Neural cell (in vitro differentiated cells): ENCODE measurements around the gene KEL. TPM values are rescaled to one million over a fixed set of nuclear protein-coding genes. Genes with fewer than 3 reads are reported as not detected.

Experiments used
- H2AFZ ChIP-seq: fragments of 200-600, 300-800 bp; sonication (generic), shearing (Covaris generic); 2 replicates; pipeline ENCODE4 v1.6.0; 2014; ENCODE audit warnings: low read depth, mild to moderate bottlenecking, antibody characterized with exemption, low read length, moderate library complexity
- H3F3A ChIP-seq: fragments of 200-600 bp; shearing (Covaris generic); 2 replicates; pipeline ENCODE4 v1.6.1; 2016; ENCODE audit warnings: mild to moderate bottlenecking, moderate library complexity, mixed read lengths, antibody characterized with exemption, low read length; ENCODE audit not compliant: insufficient read depth, poor library complexity, severe bottlenecking
- H3K27ac ChIP-seq: fragments of 200-600, 300-800 bp; sonication (generic), shearing (Covaris generic); 2 replicates; pipeline ENCODE4 v1.5.1; 2014; ENCODE audit warnings: mild to moderate bottlenecking, low read length, moderate library complexity
- H3K27me3 ChIP-seq: fragments of 300-800, 200-600 bp; sonication (generic), shearing (Covaris generic); 2 replicates; pipeline ENCODE4 v1.6.0; 2014; ENCODE audit warnings: mild to moderate bottlenecking, low read depth, low read length, moderate library complexity; ENCODE audit not compliant: insufficient read depth
- H3K36me3 ChIP-seq: fragments of 300-800, 200-600 bp; sonication (generic), shearing (Covaris generic); 2 replicates; pipeline ENCODE4 v1.5.1; 2014; ENCODE audit warnings: mild to moderate bottlenecking, antibody characterized with exemption, low read length, moderate library complexity; ENCODE audit not compliant: insufficient read depth
- H3K4me2 ChIP-seq: fragments of 300-800, 200-600 bp; sonication (generic), shearing (Covaris generic); 2 replicates; pipeline ENCODE4 v1.6.0; 2014; ENCODE audit warnings: mild to moderate bottlenecking, low read length
- H3K4me3 ChIP-seq: fragments of 300-800, 200-600 bp; sonication (generic), shearing (Covaris generic); 2 replicates; pipeline ENCODE4 v1.5.1; 2014; ENCODE audit warnings: mild to moderate bottlenecking, low read length, moderate library complexity
- H3K79me2 ChIP-seq: fragments of 200-600 bp; shearing (Covaris generic); replicated peaks from 2 replicates; pipeline ENCODE4 v1.6.0; 2014; ENCODE audit warnings: mild to moderate bottlenecking, low read length, moderate library complexity; ENCODE audit not compliant: insufficient read depth
- H3K9ac ChIP-seq: fragments of 300-800, 200-600 bp; sonication (generic), shearing (Covaris generic); 2 replicates; pipeline ENCODE4 v1.6.1; 2016; ENCODE audit warnings: mild to moderate bottlenecking, low read length, mixed read lengths
- H3K9me2 ChIP-seq: fragments of 200-600 bp; shearing (Covaris generic); 2 replicates; pipeline ENCODE4 v1.6.1; 2016; ENCODE audit warnings: mild to moderate bottlenecking, low read length, mixed read lengths; ENCODE audit not compliant: insufficient read depth
- H3K9me3 ChIP-seq: fragments of 200-600, 300-800 bp; sonication (generic), shearing (Covaris generic); 2 replicates; pipeline ENCODE4 v1.6.1; 2016; ENCODE audit warnings: mild to moderate bottlenecking, mixed run types, low read length, moderate library complexity, mixed read lengths
- H4K20me1 ChIP-seq: fragments of 200-600 bp; shearing (Covaris generic); 2 replicates; pipeline ENCODE4 v1.6.1; 2016; ENCODE audit warnings: mild to moderate bottlenecking, mixed run types; ENCODE audit not compliant: insufficient read depth
- CTCF ChIP-seq: fragments of 450-650 bp; IDR thresholded peaks from 2 replicates; pipeline ENCODE4 v1.5.1; 2014; ENCODE audit warnings: antibody characterized with exemption, mild to moderate bottlenecking, moderate library complexity; ENCODE audit not compliant: poor library complexity, severe bottlenecking
- EP300 ChIP-seq: fragments of 450-650 bp; conservative IDR thresholded peaks from 2 replicates; pipeline ENCODE4 v1.6.1; 2014; ENCODE audit warnings: antibody characterized with exemption, mild to moderate bottlenecking, moderate library complexity; ENCODE audit not compliant: poor library complexity, severe bottlenecking
- EZH2 ChIP-seq: fragments of 200-600, 300-800 bp; shearing (Covaris generic), sonication (generic); IDR thresholded peaks from 2 replicates; pipeline ENCODE4 v1.6.1; 2014; ENCODE audit warnings: antibody characterized with exemption, low read length, borderline replicate concordance, mild to moderate bottlenecking; ENCODE audit not compliant: insufficient read depth, poor library complexity, severe bottlenecking
- MXI1 ChIP-seq: fragments of 450-650 bp; conservative IDR thresholded peaks from 2 replicates; pipeline ENCODE4 v1.6.1; 2014; ENCODE audit warnings: antibody characterized with exemption, mild to moderate bottlenecking; ENCODE audit not compliant: poor library complexity, severe bottlenecking
- POLR2AphosphoS5 ChIP-seq: IDR thresholded peaks from 2 replicates; pipeline ENCODE4 v1.6.1; 2012
- RAD21 ChIP-seq: fragments of 450-650 bp; conservative IDR thresholded peaks from 2 replicates; pipeline ENCODE4 v1.6.1; 2014; ENCODE audit warnings: antibody characterized with exemption, mild to moderate bottlenecking, moderate library complexity
- REST ChIP-seq: IDR thresholded peaks from 2 replicates; pipeline ENCODE4 v1.6.1; 2012; ENCODE audit warnings: borderline replicate concordance
- SMC3 ChIP-seq: fragments of 450-650 bp; conservative IDR thresholded peaks from 2 replicates; pipeline ENCODE4 v1.6.1; 2014; ENCODE audit warnings: antibody characterized with exemption, mild to moderate bottlenecking, moderate library complexity; ENCODE audit not compliant: poor library complexity
- TAF1 ChIP-seq: IDR thresholded peaks from 2 replicates; pipeline ENCODE4 v1.6.1; 2012; ENCODE audit warnings: low read depth
- polyA plus RNA-seq: library from polyadenylated mRNA; depleted of rRNA; stranded (reverse); fragments of >200 nt; gene quantifications from 2 replicates; pipeline ENCODE4 v1.2.3, GENCODE V29; 2014

Gene KEL
- polyA plus RNA-seq, 1 donor from 2014 or later: 2.2 TPM

GRCh38 chr7:142901426-142902259 lies 60.5 kb downstream of the KEL start:
- H3K36me3 ChIP-seq: no peaks in the 10 kb centered on the region
- no peaks in the 10 kb centered on the region for H3K79me2 ChIP-seq
- no peaks in the 10 kb centered on the region for H4K20me1 ChIP-seq
- no peaks in the 10 kb centered on the region for H3K27me3 ChIP-seq
- no peaks in the 10 kb centered on the region for H3F3A ChIP-seq
- H3K4me2 ChIP-seq: no peak overlapping the region
- H3K27ac ChIP-seq: no peak overlapping the region
- no peak overlapping the region for H3K9ac ChIP-seq
- no peak overlapping the region for H3K4me3 ChIP-seq
- no peak overlapping the region for H2AFZ ChIP-seq
- no peaks in the 10 kb centered on the region for H3K9me2 ChIP-seq
- peaks cover 6% of the 10 kb centered on the region for H3K9me3 ChIP-seq
- TF ChIP-seq REST: no peak
- no peak for TF ChIP-seq EZH2
- TF ChIP-seq RAD21: no peak
- no peak for TF ChIP-seq CTCF
- TF ChIP-seq MXI1: no peak
- TF ChIP-seq POLR2AphosphoS5: no peak
- no peak for TF ChIP-seq SMC3
- no peak for TF ChIP-seq EP300
- TF ChIP-seq TAF1: no peak

GRCh38 chr7:142899661-142900060 lies 62.5 kb downstream of the KEL start:
- Histone ChIP-seq H3F3A (no peaks in the 10 kb centered on the region), H3K9me2 (no peaks in the 10 kb centered on the region), H3K4me2 (no peak overlapping the region), H3K4me3 (no peak overlapping the region), H2AFZ (no peak overlapping the region), H3K36me3 (no peaks in the 10 kb centered on the region), H3K9me3 (peaks cover 5% of the 10 kb centered on the region), H3K27me3 (no peaks in the 10 kb centered on the region), H4K20me1 (no peaks in the 10 kb centered on the region), H3K27ac (no peak overlapping the region), H3K79me2 (no peaks in the 10 kb centered on the region), H3K9ac (no peak overlapping the region)
- no peak for TF ChIP-seq SMC3
- no peak for TF ChIP-seq EZH2
- TF ChIP-seq MXI1: no peak
- TF ChIP-seq CTCF: no peak
- TF ChIP-seq REST: no peak
- no peak for TF ChIP-seq TAF1
- no peak for TF ChIP-seq RAD21
- TF ChIP-seq POLR2AphosphoS5: no peak
- TF ChIP-seq EP300: no peak
